Mesodermal cell (in vitro differentiated cells): ENCODE data around the gene STAMBP.

Source experiments
- H3K27ac ChIP-seq: 2 replicates; pipeline ENCODE4 v1.7.0; 2013; ENCODE audit warnings: mild to moderate bottlenecking, low read depth, low read length, moderate library complexity; ENCODE audit not compliant: severe bottlenecking
- H3K36me3 ChIP-seq: 2 replicates; pipeline ENCODE4 v1.7.1; 2013; ENCODE audit warnings: mild to moderate bottlenecking, low read length, moderate library complexity; ENCODE audit not compliant: control insufficient read depth, insufficient read depth
- H3K4me1 ChIP-seq: one replicate; pipeline ENCODE4 v1.7.1; 2013; ENCODE audit warnings: mild to moderate bottlenecking, low read length; ENCODE audit not compliant: insufficient read depth, control insufficient read depth, poor library complexity, severe bottlenecking
- H3K4me3 ChIP-seq: 2 replicates; pipeline ENCODE4 v1.7.0; 2013; ENCODE audit warnings: low read length, control low read depth, mild to moderate bottlenecking; ENCODE audit not compliant: insufficient read depth, poor library complexity, severe bottlenecking; ENCODE audit errors: extremely low read depth
- H3K9me3 ChIP-seq: 2 replicates; pipeline ENCODE4 v1.7.1; 2013; ENCODE audit warnings: mild to moderate bottlenecking, low read length, moderate library complexity; ENCODE audit not compliant: control insufficient read depth
- WGBS, 2 experiments: methylation state at CpG; one replicate each; pipeline ENCODE4 v1.1.5; 2013; ENCODE audit warnings: missing lambda C conversion rate in 2 of 2; ENCODE audit not compliant: insufficient coverage in 2 of 2; 5-methylcytosine and 5-hydroxymethylcytosine counted together

The STAMBP gene

DNA sequence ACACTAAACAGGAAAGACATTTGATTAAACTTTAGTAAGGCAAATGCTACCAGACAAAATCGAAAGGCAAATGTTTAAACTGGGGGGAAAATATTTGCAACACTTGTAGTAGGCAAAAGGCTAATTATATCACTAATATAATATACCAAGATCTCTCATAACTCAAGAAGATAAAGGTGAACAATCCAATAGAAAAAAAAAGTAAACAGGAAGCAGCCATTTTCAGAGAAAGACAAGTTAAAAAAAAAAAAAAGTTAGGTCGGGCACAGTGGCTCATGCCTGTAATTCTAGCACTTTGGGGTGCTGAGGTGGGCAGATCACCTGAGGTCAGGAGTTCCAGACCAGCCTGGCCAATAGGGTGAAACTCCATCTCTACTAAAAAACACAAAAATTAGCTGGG, 59.6 kb downstream of the STAMBP start:
- no CpG with 5 or more reads among the region's 2 CpGs for WGBS, 2 experiments
- no peaks in the 10 kb centered on the region for H3K4me1 ChIP-seq
- no peaks in the 10 kb centered on the region for H3K36me3 ChIP-seq
- H3K4me3 ChIP-seq = no peak overlapping the region
- H3K9me3 ChIP-seq = no peaks in the 10 kb centered on the region
- H3K27ac ChIP-seq = no peak overlapping the region

DNA sequence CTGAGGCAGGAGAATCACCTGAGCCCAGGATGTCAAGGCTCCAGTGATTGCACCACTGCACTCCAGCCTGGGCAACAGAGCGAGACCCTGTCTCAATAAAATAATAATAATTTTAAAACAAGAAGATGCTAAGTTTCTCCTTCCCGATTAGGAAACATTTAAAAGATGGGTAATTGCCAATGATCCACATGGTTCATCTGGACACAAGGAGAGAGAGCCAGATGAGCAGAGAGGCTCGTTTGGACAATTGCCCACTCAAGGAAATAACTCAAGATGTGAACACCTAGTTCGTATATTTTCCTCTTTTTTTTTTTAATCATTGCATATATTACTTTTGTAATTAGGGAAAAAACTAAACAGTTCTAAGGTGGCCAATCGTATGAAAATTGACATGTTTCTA, 60.4 kb downstream of the STAMBP start:
- Histone ChIP-seq H3K4me1 (no peaks in the 10 kb centered on the region), H3K4me3 (no peak overlapping the region), H3K27ac (no peak overlapping the region), H3K36me3 (no peaks in the 10 kb centered on the region), H3K9me3 (no peaks in the 10 kb centered on the region)
- 100% methylated on average over 1 of the region's 5 CpGs for WGBS, 2 experiments

DNA sequence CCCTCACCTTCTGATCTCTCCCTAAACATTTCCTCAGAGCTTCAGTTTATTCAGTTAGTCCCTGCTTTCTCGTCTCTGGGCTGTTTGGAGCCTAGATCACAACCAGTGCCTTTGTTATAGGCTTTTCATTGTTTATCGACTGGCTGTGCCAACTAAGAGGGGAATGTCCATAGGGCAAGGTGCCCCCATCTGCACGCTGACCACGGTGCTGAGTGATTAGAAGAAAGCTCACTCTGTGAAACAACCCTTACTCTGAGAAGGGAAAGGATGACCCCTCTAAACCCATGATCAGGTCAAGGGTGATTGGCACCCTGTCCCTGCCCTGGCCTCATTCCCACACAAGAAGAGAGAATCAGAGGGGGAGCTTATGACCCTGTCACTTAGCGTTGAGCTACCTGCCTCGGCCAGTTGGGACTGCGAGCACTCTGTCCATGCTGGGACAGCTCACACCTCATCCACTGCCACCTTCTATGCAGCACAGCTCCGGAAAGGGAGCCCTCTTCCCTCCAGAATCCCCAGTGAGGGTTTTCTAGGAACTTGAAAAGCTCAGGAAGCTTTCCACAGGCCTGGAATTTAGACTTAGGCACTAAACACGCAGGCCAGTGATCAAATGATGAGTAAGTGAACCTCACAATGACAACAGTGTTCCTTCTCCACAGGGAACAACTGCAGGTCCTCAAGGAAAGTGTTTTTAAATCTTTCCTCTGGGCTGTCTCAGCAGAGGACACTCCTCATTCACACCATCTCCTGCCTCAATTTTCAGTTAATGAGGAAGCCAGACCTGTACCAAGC, 61.7 kb downstream of the STAMBP start:
- no peaks in the 10 kb centered on the region for H3K4me1 ChIP-seq
- H3K4me3 ChIP-seq = no peak overlapping the region
- 64 to 93% methylated on average over 3 to 5 of the region's 9 CpGs for whole genome bisulfite sequencing, 2 experiments
- H3K9me3 ChIP-seq = no peaks in the 10 kb centered on the region
- H3K36me3 ChIP-seq = no peaks in the 10 kb centered on the region
- no peak overlapping the region for H3K27ac ChIP-seq

DNA sequence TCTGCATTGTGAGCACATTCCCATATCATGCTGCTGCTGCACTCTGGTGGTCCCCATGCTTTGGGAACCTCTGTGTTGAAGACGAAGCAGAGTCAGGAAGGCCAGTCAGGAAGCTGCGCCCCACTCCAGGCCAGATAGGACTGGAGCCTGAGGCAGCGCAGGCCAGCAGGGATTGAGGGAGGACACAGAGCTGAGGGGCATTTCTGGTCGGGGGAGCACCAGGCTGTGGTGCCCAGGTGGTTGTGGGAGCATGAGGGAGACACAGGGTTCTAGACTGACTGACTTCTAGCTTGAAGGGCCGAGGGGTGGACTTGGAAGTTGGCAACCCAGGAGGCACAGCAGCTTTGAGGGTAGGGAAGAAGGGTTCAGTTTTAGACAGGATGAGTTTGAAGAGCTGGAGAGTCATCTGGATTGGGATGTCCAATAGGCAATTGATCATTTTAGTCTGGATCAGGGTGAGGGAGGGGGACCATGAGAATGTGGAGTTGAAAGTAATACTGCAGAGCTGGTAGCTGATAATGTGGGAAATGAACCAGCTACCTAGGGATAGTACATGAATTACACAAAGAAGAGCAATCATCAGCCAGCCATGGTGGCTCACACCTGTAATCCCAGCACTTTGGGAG, 62.6 kb downstream of the STAMBP start:
- no peak overlapping the region for H3K4me3 ChIP-seq
- 86 to 95% methylated on average over 4 to 5 of the region's 5 CpGs for WGBS, 2 experiments
- H3K36me3 ChIP-seq = no peaks in the 10 kb centered on the region
- no peak overlapping the region for H3K27ac ChIP-seq
- H3K9me3 ChIP-seq = no peaks in the 10 kb centered on the region
- no peaks in the 10 kb centered on the region for H3K4me1 ChIP-seq

DNA sequence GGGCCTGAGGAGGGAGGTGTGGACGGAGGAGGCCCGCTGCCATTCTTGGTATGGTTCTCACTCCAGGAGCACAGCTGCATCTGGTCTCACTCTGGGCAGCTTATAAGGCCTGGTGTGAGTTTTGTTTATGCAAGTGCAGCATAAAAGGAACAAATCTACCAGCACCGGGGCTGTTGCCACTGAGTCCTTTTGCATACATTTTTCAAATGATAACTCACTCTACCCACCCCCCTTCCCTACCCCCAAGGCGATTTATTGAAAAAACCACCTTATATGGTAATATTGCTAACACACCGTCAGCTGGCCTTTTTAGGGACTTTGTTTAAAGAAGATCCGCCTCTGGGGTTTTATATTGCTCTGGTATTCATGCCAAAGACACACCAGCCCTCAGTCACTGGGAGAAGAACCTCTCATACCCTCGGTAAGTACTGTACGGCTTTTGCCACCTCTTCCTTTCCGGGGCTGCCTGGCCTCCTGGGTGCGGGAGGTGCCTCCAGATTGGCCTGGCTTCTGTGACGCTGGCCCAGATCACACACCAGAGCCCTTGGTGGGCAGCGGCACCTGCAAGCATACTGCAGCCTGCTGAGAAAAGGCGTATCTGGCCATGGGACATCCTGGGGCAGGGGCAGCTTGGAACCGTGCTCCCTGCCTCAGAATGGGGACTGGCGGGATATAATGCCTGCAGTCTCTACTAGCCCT, 64.0 kb downstream of the STAMBP start, which contains the start of gene ACTG2:
Gene ACTG2 (plus strand): TSS at position 378 of the 699 bp plus-strand sequence. CDS start 8,304 bp downstream, outside the sequence.
- WGBS, 2 experiments = 80 to 81% methylated on average over 11 to 14 of the region's 15 CpGs
- H3K4me1 ChIP-seq = no peaks in the 10 kb centered on the region
- H3K4me3 ChIP-seq = no peak within 1 kb of the TSS
- H3K36me3 ChIP-seq = no peaks in the 10 kb centered on the region
- no peaks in the 10 kb centered on the region for H3K9me3 ChIP-seq
- no peak within 1 kb of the TSS for H3K27ac ChIP-seq

DNA sequence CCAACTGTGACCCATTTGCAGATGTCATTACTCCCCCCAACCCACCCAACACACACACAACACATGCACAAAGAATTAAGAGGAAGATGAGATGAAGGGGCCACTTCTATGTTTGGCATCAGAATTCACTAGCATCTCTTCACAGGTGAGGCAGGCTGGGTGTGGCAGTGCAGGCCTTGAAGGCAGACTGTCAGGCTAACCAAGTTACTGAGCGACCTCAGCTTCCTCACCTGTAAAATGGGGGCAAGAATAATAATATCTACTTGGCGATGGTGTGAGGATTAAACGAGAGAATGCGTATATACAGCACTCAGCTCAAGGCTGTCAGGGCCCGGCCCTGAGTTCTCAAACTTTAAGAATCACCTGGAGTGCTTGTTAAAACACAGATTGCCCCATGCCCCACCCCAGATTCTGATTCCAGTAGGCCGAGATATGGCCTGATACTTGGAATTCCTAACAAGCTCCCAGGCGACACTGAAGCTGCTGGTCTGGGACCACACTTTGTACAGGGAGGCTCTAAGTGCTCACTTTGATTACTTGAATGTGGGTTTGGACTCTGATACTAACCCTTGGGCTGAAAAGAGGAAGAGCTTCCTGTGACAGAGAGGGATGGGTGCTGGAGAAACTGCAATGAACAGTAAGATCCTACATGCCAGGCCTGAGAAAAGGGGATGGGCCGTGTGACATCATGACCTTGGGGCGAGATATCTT, 65.2 kb downstream of the STAMBP start:
- Histone ChIP-seq H3K9me3 (no peaks in the 10 kb centered on the region), H3K36me3 (no peaks in the 10 kb centered on the region), H3K4me3 (no peak overlapping the region), H3K4me1 (no peaks in the 10 kb centered on the region), H3K27ac (no peak overlapping the region)
- WGBS, 2 experiments = 91% methylated on average over 5 to 7 of the region's 9 CpGs

DNA sequence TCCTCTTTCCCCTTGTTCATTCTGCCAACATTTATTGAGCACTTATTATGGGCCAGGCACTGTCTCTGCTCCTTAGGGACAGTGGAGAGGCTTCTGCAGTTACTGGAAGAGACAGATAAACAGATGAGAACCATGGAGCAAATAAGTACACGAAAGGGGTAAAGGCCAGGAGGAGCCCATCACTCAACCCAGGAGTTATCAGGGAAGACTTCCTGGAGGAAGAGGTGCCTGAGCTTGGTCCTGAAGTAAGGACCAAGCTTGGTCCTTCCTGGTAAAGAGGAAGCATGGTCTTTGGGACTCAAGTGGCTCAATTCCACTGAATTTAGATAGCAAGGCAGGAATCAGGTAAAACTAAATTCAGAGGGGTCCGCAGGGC, 65.7 kb downstream of the STAMBP start:
- H3K9me3 ChIP-seq = no peaks in the 10 kb centered on the region
- WGBS, 2 experiments = 100% methylated on average over 2 of the region's 2 CpGs
- H3K4me3 ChIP-seq = no peak overlapping the region
- no peaks in the 10 kb centered on the region for H3K4me1 ChIP-seq
- no peak overlapping the region for H3K27ac ChIP-seq
- H3K36me3 ChIP-seq = no peaks in the 10 kb centered on the region

DNA sequence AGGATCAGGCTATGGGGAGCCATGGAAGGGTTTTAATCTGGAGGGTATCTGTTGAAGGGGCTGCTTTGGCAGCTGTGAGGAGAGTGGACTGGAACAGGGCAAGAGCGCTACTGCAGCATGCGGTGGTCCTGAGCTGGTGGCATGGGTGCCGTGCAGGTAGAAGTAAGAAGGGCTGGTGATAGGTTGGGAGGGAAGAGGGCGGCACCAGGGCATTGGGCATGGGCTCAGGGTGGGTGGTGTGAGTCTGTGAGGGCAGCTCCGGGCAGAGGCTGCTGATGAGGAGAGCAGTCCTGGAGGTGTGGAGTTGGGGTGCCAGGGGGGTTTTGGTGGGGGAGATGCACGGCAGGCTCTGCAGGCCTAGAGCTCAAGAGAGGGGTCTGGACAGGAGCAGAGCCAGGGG, 66.1 kb downstream of the STAMBP start:
- no peak overlapping the region for H3K27ac ChIP-seq
- H3K36me3 ChIP-seq = no peaks in the 10 kb centered on the region
- 93 to 96% methylated on average over 3 to 6 of the region's 6 CpGs for WGBS, 2 experiments
- H3K4me3 ChIP-seq = no peak overlapping the region
- H3K9me3 ChIP-seq = no peaks in the 10 kb centered on the region
- no peaks in the 10 kb centered on the region for H3K4me1 ChIP-seq

DNA sequence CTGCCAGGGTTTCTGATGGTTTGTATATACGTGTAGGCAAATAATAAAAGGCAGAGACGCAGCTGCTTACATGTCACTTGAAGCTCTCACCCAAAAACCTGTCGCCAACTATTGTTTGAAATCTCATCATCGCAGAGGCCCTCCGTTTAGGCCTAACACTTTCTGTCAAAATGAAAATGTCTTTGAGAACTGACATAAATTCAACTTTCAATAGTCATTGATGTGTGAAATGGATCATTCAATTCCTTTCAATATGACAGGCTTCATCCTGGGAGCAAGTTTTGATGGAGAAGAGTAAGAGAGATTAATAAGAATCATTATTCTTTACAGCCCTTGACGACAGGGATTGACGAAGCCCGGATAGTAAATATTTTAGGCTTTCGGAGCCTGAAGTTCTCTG, 66.7 kb downstream of the STAMBP start:
- H3K9me3 ChIP-seq = no peaks in the 10 kb centered on the region
- H3K4me1 ChIP-seq = no peaks in the 10 kb centered on the region
- H3K27ac ChIP-seq = no peak overlapping the region
- WGBS, 2 experiments = 88 to 96% methylated on average over 4 to 5 of the region's 9 CpGs
- H3K4me3 ChIP-seq = no peak overlapping the region
- no peaks in the 10 kb centered on the region for H3K36me3 ChIP-seq

DNA sequence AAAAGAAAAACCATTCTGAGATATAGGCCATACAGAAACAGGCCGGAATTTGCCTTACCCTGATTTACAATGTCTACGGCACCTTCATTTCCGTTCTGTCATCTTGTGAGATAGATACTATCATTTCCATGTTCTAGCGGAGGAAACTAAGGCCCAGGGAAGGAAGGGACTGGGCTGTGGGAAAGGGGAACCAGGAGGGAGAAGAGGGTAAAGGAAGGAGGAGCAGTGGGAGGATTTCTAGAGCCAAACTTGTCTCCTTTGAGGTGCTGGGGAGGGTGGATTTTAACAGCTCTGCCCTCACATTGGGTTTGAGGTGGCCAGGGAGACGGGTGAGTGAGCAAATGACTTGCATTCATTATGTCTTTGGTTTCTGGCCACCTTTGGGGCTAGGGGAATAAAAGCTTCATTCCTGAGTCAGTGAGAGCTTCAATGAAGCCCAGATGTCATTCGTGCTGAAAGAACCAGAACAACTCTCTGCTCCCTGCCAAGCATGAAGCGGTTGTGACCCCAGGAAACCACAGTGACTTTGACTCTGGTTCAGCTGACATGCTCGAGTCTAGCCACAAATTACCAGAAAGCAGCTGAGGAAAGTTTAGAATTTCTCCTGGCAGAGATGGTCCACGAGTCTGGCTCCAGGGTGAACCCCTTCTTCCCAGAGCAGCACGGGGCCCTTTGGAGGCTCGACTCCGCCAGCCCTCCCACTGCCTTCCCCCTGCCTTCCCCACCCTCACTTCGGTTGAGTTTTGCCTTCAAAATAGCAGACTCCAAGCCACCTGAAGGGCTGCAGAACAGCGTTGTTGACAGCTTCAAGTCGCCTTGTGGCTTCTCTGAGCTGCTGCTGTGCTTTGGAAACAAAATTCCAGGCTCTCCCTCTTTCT, 67.8 kb downstream of the STAMBP start:
- no peak overlapping the region for H3K4me3 ChIP-seq
- no peaks in the 10 kb centered on the region for H3K36me3 ChIP-seq
- no peaks in the 10 kb centered on the region for H3K9me3 ChIP-seq
- WGBS, 2 experiments = 71 to 88% methylated on average over 9 to 12 of the region's 15 CpGs
- H3K27ac ChIP-seq = peak overlapping the region; percentile 16
- no peaks in the 10 kb centered on the region for H3K4me1 ChIP-seq
